Thyroid gland (tissue), 4 donors: ENCODE results near the gene POLR3G. TPM values are rescaled to one million over a fixed set of nuclear protein-coding genes. Genes with fewer than 3 reads are reported as not detected.

Experiments
- DNase-seq, 2 donors: peaks; one replicate each; pipeline ENCODE4 v3.0.0-alpha.2; 2019
- H3K27ac ChIP-seq, 3 donors: fragments of 200-600 bp; sonication (generic); 1 replicate in 2 of 3; 2 replicates in 1 of 3; pipeline ENCODE4 v1.5.1; 2016 to 2019; ENCODE audit warnings: mild to moderate bottlenecking in 1 of 3, moderate library complexity in 1 of 3
- H3K27me3 ChIP-seq: fragments of 200-600 bp; sonication (generic); one replicate; pipeline ENCODE4 v1.5.1; 2019
- H3K36me3 ChIP-seq, 2 donors: fragments of 200-600 bp; sonication (generic); one replicate each; pipeline ENCODE4 v1.5.1; 2016 to 2019
- H3K4me1 ChIP-seq, 2 donors: fragments of 200-600 bp; sonication (generic); one replicate each; pipeline ENCODE4 v1.5.1; 2017 to 2019
- H3K4me3 ChIP-seq, 3 donors: fragments of 200-600 bp; sonication (generic); replicated peaks in 1 of 3; 1 replicate in 2 of 3; 2 replicates in 1 of 3; pipeline ENCODE4 v1.5.1; 2016; ENCODE audit warnings: mild to moderate bottlenecking in 1 of 3
- H3K9me3 ChIP-seq: fragments of 200-600 bp; sonication (generic); one replicate; pipeline ENCODE4 v1.5.1; 2017
- CTCF ChIP-seq, 6 experiments: fragments of 200-600 bp in 3 of 6; fragments of 450-650 bp in 3 of 6; sonication (generic) in 3 of 6; IDR thresholded peaks; one replicate each; pipeline ENCODE4 v1.5.1; 2016 to 2019; ENCODE audit warnings: antibody characterized with exemption in 6 of 6, mild to moderate bottlenecking in 2 of 6, inconsistent platforms in 1 of 6, moderate library complexity in 1 of 6
- POLR2A ChIP-seq, 2 donors: fragments of 450-650 bp; IDR thresholded peaks; one replicate each; pipeline ENCODE4 v1.6.1; 2017; ENCODE audit warnings: antibody characterized with exemption in 2 of 2, mild to moderate bottlenecking in 2 of 2, moderate library complexity in 1 of 2
- WGBS, 2 donors: methylation state at CpG; one replicate each; pipeline ENCODE4 v1.1.5; 2017; 5-methylcytosine and 5-hydroxymethylcytosine counted together
- intact Hi-C: fragments of 100-400 bp; cut with DNase I; formaldehyde crosslinking; loops from one replicate; pipeline ENCODE4 v1.15.1; 2023
- total RNA-seq, 4 donors: library from RNA; depleted of rRNA; stranded (reverse); fragments of >200 nt; gene quantifications; one replicate each; pipeline ENCODE4 v1.2.3, GENCODE V29; 2016

POLR3G gene
- total RNA-seq, 4 donors from 2014 or later, result 1.0 to 4.0 (median 1.8) TPM

- no peaks in the 10 kb centered on the region for H3K4me1 ChIP-seq
- intact Hi-C loops, result no loop called here
- DNase-seq, result no peak
- H3K27me3 ChIP-seq, result no peaks in the 10 kb centered on the region
- 88 to 92% methylated on average over 3 of the region's 3 CpGs for WGBS, 2 donors
- no peak overlapping the region for H3K27ac ChIP-seq
- TF ChIP-seq CTCF (IDR thresholded peaks at IDR 0.05) (no peak), POLR2A (IDR thresholded peaks at IDR 0.05) (no peak)
- H3K9me3 ChIP-seq, result no peaks in the 10 kb centered on the region
- no peak overlapping the region for H3K4me3 ChIP-seq
- H3K36me3 ChIP-seq, result peaks cover 0 to 5% of the 10 kb centered on the region in 2 donors
Measured at GRCh38 chr5:90514520-90514919, 39.9 kb downstream of the POLR3G start.

- no peak for DNase-seq
Measured at GRCh38 chr5:90518661-90519060, 44.0 kb downstream of the POLR3G start.

GRCh38 chr5:90519081-90519480 lies 44.4 kb downstream of the POLR3G start:
- no peak for TF ChIP-seq CTCF (IDR thresholded peaks at IDR 0.05)
- TF ChIP-seq POLR2A (IDR thresholded peaks at IDR 0.05), result no peak

More at GRCh38 chr5:90518661-90519060, 44.0 kb downstream of the POLR3G start:
- Histone ChIP-seq H3K9me3 (no peaks in the 10 kb centered on the region), H3K36me3 (peaks cover 0 to 21% of the 10 kb centered on the region in 2 donors), H3K4me3 (no peak overlapping the region), H3K27me3 (no peaks in the 10 kb centered on the region), H3K4me1 (no peaks in the 10 kb centered on the region), H3K27ac (no peak overlapping the region)
- intact Hi-C loops, result no loop called here
- no peak for TF ChIP-seq POLR2A (IDR thresholded peaks at IDR 0.05)
- TF ChIP-seq CTCF (IDR thresholded peaks at IDR 0.05), result no peak

GRCh38 chr5:90528601-90529193 lies 54.0 kb downstream of the POLR3G start:
- H3K36me3 ChIP-seq, result peaks cover 0 to 9% of the 10 kb centered on the region in 2 donors
- DNase-seq, result peak in 1 of 2 donors; percentile 6
- WGBS, 2 donors, result 3 to 4% methylated on average over 18 of the region's 18 CpGs
- TF ChIP-seq POLR2A (IDR thresholded peaks at IDR 0.05) (no peak), CTCF (IDR thresholded peaks at IDR 0.05) (no peak)
- peak overlapping the region; percentile 65 to 94 (median 72) for H3K4me3 ChIP-seq
- no peaks in the 10 kb centered on the region for H3K27me3 ChIP-seq
- intact Hi-C loops, result loop anchor here (10.0 kb wide), 1 partner anchor 54 kb away; the partner anchor contains the start of genes MBLAC2 and POLR3G
- H3K4me1 ChIP-seq, result peaks cover 14 to 23% of the 10 kb centered on the region in 2 donors
- H3K27ac ChIP-seq, result peak overlapping the region; percentile 67 to 93 (median 91)
- H3K9me3 ChIP-seq, result no peaks in the 10 kb centered on the region

More at GRCh38 chr5:90519081-90519480, 44.4 kb downstream of the POLR3G start:
- no peak overlapping the region for H3K27ac ChIP-seq
- H3K9me3 ChIP-seq, result no peaks in the 10 kb centered on the region
- no peak for DNase-seq
- H3K27me3 ChIP-seq, result no peaks in the 10 kb centered on the region
- H3K4me1 ChIP-seq, result no peaks in the 10 kb centered on the region
- H3K36me3 ChIP-seq, result peaks cover 0 to 23% of the 10 kb centered on the region in 2 donors
- no peak overlapping the region for H3K4me3 ChIP-seq
- WGBS, 2 donors, result 97 to 98% methylated on average over 7 of the region's 7 CpGs
- intact Hi-C loops, result no loop called here

GRCh38 chr5:90529194-90529938 lies 54.7 kb downstream of the POLR3G start, which contains the start of gene LYSMD3:
TSS of gene LYSMD3 (minus strand) at chr5:90529584. CDS start at chr5:90525289, 4,295 bp downstream.
- peak within 1 kb of the TSS; percentile 67 to 93 (median 91) for H3K27ac ChIP-seq
- H3K4me3 ChIP-seq, result peak within 1 kb of the TSS; percentile 72 to 94 (median 79)
- H3K36me3 ChIP-seq, result peaks cover 0 to 4% of the 10 kb centered on the region in 2 donors
- H3K27me3 ChIP-seq, result no peaks in the 10 kb centered on the region
- peak; percentile 97 to 98 for DNase-seq
- WGBS, 2 donors, result 0 to 2% methylated on average over 29 to 30 of the region's 64 CpGs
- peaks cover 14 to 23% of the 10 kb centered on the region in 2 donors for H3K4me1 ChIP-seq
- H3K9me3 ChIP-seq, result no peaks in the 10 kb centered on the region
- TF ChIP-seq CTCF (IDR thresholded peaks at IDR 0.05) (no peak), POLR2A (IDR thresholded peaks at IDR 0.05) (peak; percentile 75 to 98)
- intact Hi-C loops, result loop anchor here (10.0 kb wide), 1 partner anchor 55 kb away; the partner anchor contains the start of genes MBLAC2 and POLR3G
